Astrocyte (in vitro differentiated cells and primary cell): Measurements from ENCODE around the gene ATG3.

Source experiments
- EZH2 ChIP-seq: IDR thresholded peaks from 2 replicates; pipeline ENCODE4 v1.6.1; 2012; ENCODE audit warnings: mild to moderate bottlenecking, low read length, inconsistent platforms; ENCODE audit not compliant: insufficient read depth
- TF ChIP-seq, protein P1 (sequence below): IDR thresholded peaks from 2 replicates; pipeline ENCODE4 v1.5.1; 2011; ENCODE audit warnings: low read depth, mild to moderate bottlenecking, inconsistent platforms, low read length, moderate library complexity; ENCODE audit not compliant: insufficient read depth

GRCh38 chr3:112594856-112595255, 33.1 kb upstream of the ATG3 start:
- TF ChIP-seq, protein P1, sequence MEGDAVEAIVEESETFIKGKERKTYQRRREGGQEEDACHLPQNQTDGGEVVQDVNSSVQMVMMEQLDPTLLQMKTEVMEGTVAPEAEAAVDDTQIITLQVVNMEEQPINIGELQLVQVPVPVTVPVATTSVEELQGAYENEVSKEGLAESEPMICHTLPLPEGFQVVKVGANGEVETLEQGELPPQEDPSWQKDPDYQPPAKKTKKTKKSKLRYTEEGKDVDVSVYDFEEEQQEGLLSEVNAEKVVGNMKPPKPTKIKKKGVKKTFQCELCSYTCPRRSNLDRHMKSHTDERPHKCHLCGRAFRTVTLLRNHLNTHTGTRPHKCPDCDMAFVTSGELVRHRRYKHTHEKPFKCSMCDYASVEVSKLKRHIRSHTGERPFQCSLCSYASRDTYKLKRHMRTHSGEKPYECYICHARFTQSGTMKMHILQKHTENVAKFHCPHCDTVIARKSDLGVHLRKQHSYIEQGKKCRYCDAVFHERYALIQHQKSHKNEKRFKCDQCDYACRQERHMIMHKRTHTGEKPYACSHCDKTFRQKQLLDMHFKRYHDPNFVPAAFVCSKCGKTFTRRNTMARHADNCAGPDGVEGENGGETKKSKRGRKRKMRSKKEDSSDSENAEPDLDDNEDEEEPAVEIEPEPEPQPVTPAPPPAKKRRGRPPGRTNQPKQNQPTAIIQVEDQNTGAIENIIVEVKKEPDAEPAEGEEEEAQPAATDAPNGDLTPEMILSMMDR: no peak
- TF ChIP-seq EZH2: no peak
